Measurements from ENCODE around the gene TSPEAR. TPM values are rescaled to one million over a fixed set of nuclear protein-coding genes. Genes with fewer than 3 reads are reported as not detected.

Gene TSPEAR
- total RNA-seq, 1 donor from 2014 or later = 0.15 TPM

- Mint-ChIP-seq H3K4me1 (ENCODE audit: low read depth) (peaks cover 35% of the 10 kb centered on the region), H3K4me3 (ENCODE audit: unreplicated experiment) (no peak overlapping the region), H3K36me3 (ENCODE audit: low read depth) (no peaks in the 10 kb centered on the region), H3K9me3 (ENCODE audit: low read depth) (no peaks in the 10 kb centered on the region), H3K27me3 (ENCODE audit: low read depth) (peaks cover 44% of the 10 kb centered on the region), H3K27ac (ENCODE audit: unreplicated experiment) (no peak overlapping the region)
- no peak for TF ChIP-seq CTCF (IDR thresholded peaks at IDR 0.05)
- no peak for DNase-seq (ENCODE audit: low spot score)
Measured at GRCh38 chr21:44714905-44715304, 3.5 kb upstream of the TSPEAR start.

GRCh38 chr21:44713846-44714245 is 2.5 kb upstream of the TSPEAR start:
- no peak for TF ChIP-seq CTCF (IDR thresholded peaks at IDR 0.05)
- Mint-ChIP-seq H3K9me3 (ENCODE audit: low read depth) (no peaks in the 10 kb centered on the region), H3K36me3 (ENCODE audit: low read depth) (no peaks in the 10 kb centered on the region), H3K27me3 (ENCODE audit: low read depth) (peaks cover 49% of the 10 kb centered on the region), H3K4me1 (ENCODE audit: low read depth) (peaks cover 42% of the 10 kb centered on the region), H3K27ac (ENCODE audit: unreplicated experiment) (no peak overlapping the region), H3K4me3 (ENCODE audit: unreplicated experiment) (no peak overlapping the region)
- DNase-seq (ENCODE audit: low spot score) = no peak

GRCh38 chr21:44713130-44713529 is 1.8 kb upstream of the TSPEAR start:
- no peak overlapping the region for H3K27ac Mint-ChIP-seq (ENCODE audit: unreplicated experiment)
- H3K9me3 Mint-ChIP-seq (ENCODE audit: low read depth) = no peaks in the 10 kb centered on the region
- DNase-seq (ENCODE audit: low spot score) = peak; percentile 58
- H3K36me3 Mint-ChIP-seq (ENCODE audit: low read depth) = no peaks in the 10 kb centered on the region
- peaks cover 35% of the 10 kb centered on the region for H3K4me1 Mint-ChIP-seq (ENCODE audit: low read depth)
- TF ChIP-seq CTCF (IDR thresholded peaks at IDR 0.05) = no peak
- no peak overlapping the region for H3K4me3 Mint-ChIP-seq (ENCODE audit: unreplicated experiment)
- H3K27me3 Mint-ChIP-seq (ENCODE audit: low read depth) = peaks cover 51% of the 10 kb centered on the region

GRCh38 chr21:44712203-44713028 is 1.0 kb upstream of the TSPEAR start:
- H3K27me3 Mint-ChIP-seq (ENCODE audit: low read depth) = peaks cover 58% of the 10 kb centered on the region
- H3K9me3 Mint-ChIP-seq (ENCODE audit: low read depth) = no peaks in the 10 kb centered on the region
- TF ChIP-seq CTCF (IDR thresholded peaks at IDR 0.05) = no peak
- no peak overlapping the region for H3K27ac Mint-ChIP-seq (ENCODE audit: unreplicated experiment)
- H3K4me1 Mint-ChIP-seq (ENCODE audit: low read depth) = peaks cover 28% of the 10 kb centered on the region
- H3K4me3 Mint-ChIP-seq (ENCODE audit: unreplicated experiment) = no peak overlapping the region
- H3K36me3 Mint-ChIP-seq (ENCODE audit: low read depth) = no peaks in the 10 kb centered on the region
- DNase-seq (ENCODE audit: low spot score) = peak; percentile 40

- H3K4me3 Mint-ChIP-seq (ENCODE audit: unreplicated experiment) = no peak overlapping the region
- H3K36me3 Mint-ChIP-seq (ENCODE audit: low read depth) = no peaks in the 10 kb centered on the region
- peaks cover 65% of the 10 kb centered on the region for H3K27me3 Mint-ChIP-seq (ENCODE audit: low read depth)
- peaks cover 1% of the 10 kb centered on the region for H3K9me3 Mint-ChIP-seq (ENCODE audit: low read depth)
- DNase-seq (ENCODE audit: low spot score) = peak; percentile 77
- H3K4me1 Mint-ChIP-seq (ENCODE audit: low read depth) = peaks cover 18% of the 10 kb centered on the region
- TF ChIP-seq CTCF (IDR thresholded peaks at IDR 0.05) = no peak
- H3K27ac Mint-ChIP-seq (ENCODE audit: unreplicated experiment) = no peak overlapping the region
Measured at GRCh38 chr21:44710756-44711326, 531 bp downstream of the TSPEAR start.

Measured in chondrocyte (in vitro differentiated cells).